ENCODE measurements around the gene MYOM1. TPM values are rescaled to one million over a fixed set of nuclear protein-coding genes. Genes with fewer than 3 reads are reported as not detected.
A peak's percentile ranks its signal among the peaks of the same experiment; 100 is the strongest.

Gene MYOM1
- total RNA-seq, 4 donors from 2014 or later, result 1.3 to 29.7 (median 3.1) TPM

GRCh38 chr18:3138274-3138975, 81.3 kb downstream of the MYOM1 start:
- no peaks in the 10 kb centered on the region for H3K27me3 ChIP-seq
- H3K9me3 ChIP-seq, result peaks cover 0 to 6% (median 0%) of the 10 kb centered on the region in 4 donors
- H3K36me3 ChIP-seq, result no peaks in the 10 kb centered on the region
- H3K4me1 ChIP-seq, result peaks cover 0 to 4% (median 0%) of the 10 kb centered on the region in 4 donors
- TF ChIP-seq, protein P1, sequence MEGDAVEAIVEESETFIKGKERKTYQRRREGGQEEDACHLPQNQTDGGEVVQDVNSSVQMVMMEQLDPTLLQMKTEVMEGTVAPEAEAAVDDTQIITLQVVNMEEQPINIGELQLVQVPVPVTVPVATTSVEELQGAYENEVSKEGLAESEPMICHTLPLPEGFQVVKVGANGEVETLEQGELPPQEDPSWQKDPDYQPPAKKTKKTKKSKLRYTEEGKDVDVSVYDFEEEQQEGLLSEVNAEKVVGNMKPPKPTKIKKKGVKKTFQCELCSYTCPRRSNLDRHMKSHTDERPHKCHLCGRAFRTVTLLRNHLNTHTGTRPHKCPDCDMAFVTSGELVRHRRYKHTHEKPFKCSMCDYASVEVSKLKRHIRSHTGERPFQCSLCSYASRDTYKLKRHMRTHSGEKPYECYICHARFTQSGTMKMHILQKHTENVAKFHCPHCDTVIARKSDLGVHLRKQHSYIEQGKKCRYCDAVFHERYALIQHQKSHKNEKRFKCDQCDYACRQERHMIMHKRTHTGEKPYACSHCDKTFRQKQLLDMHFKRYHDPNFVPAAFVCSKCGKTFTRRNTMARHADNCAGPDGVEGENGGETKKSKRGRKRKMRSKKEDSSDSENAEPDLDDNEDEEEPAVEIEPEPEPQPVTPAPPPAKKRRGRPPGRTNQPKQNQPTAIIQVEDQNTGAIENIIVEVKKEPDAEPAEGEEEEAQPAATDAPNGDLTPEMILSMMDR (IDR thresholded peaks at IDR 0.05), result no peak
- TF ChIP-seq POLR2A (IDR thresholded peaks at IDR 0.05), result no peak
- H3K27ac ChIP-seq, result no peak overlapping the region
- DNase-seq, result no peak
- H3K4me3 ChIP-seq, result no peak overlapping the region

DNA sequence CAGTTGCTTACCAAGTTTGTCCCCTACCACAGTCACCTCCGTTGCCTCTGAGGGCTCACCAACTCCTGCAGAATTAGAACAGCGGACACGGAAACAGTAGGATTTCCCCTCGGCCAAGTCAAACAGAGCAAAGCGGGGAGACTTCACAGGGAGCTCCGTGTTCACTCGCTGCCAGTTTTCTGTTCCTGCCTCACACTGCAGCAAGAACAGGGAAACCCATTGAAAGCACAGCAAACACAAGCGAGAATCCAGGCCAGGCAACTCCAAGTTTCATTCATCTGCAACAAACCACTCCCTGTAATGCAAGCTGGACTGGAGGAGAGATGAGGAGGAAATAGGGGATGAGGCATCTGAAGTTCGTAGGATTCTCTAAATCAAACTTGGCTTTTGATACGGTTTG, 84.2 kb downstream of the MYOM1 start:
- Histone ChIP-seq H3K36me3 (no peaks in the 10 kb centered on the region), H3K4me3 (no peak overlapping the region), H3K4me1 (peaks cover 0 to 4% (median 0%) of the 10 kb centered on the region in 4 donors), H3K27me3 (no peaks in the 10 kb centered on the region), H3K27ac (no peak overlapping the region), H3K9me3 (no peaks in the 10 kb centered on the region)
- DNase-seq, result no peak
- no peak for TF ChIP-seq POLR2A (IDR thresholded peaks at IDR 0.05)
- TF ChIP-seq, protein P1 (IDR thresholded peaks at IDR 0.05), result no peak

DNA sequence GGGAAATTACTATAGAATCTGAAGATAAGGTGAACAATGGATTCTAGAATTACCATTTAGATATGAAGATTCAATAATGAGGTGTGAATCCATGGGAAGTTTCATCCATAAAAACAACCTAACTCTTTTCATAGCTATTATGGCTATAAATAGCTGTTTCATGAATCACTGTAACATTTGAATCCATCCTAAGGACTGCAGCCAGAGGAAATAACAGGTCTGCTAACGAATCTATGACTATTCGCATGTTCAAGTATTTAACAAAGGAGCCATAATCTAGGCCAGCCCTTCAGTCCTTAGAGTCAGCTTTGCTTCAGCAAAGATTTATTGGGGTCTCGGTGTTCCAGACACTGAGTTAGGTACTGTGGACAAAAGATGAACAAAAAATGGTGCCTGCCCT, 87.1 kb downstream of the MYOM1 start:
- no peak overlapping the region for H3K27ac ChIP-seq
- no peaks in the 10 kb centered on the region for H3K27me3 ChIP-seq
- H3K36me3 ChIP-seq, result no peaks in the 10 kb centered on the region
- no peak for DNase-seq
- H3K9me3 ChIP-seq, result no peaks in the 10 kb centered on the region
- H3K4me1 ChIP-seq, result peaks cover 0 to 6% (median 0%) of the 10 kb centered on the region in 4 donors
- no peak for TF ChIP-seq POLR2A (IDR thresholded peaks at IDR 0.05)
- TF ChIP-seq, protein P1 (IDR thresholded peaks at IDR 0.05), result no peak
- H3K4me3 ChIP-seq, result no peak overlapping the region

GRCh38 chr18:3130344-3130743, 89.4 kb downstream of the MYOM1 start:
- Histone ChIP-seq H3K36me3 (no peaks in the 10 kb centered on the region), H3K9me3 (no peaks in the 10 kb centered on the region), H3K27ac (no peak overlapping the region), H3K27me3 (no peaks in the 10 kb centered on the region), H3K4me1 (peaks cover 0 to 6% (median 0%) of the 10 kb centered on the region in 4 donors), H3K4me3 (no peak overlapping the region)
- no peak for TF ChIP-seq POLR2A (IDR thresholded peaks at IDR 0.05)
- TF ChIP-seq, protein P1 (IDR thresholded peaks at IDR 0.05), result no peak
- peak in 1 of 3 donors; percentile 59 for DNase-seq

DNA sequence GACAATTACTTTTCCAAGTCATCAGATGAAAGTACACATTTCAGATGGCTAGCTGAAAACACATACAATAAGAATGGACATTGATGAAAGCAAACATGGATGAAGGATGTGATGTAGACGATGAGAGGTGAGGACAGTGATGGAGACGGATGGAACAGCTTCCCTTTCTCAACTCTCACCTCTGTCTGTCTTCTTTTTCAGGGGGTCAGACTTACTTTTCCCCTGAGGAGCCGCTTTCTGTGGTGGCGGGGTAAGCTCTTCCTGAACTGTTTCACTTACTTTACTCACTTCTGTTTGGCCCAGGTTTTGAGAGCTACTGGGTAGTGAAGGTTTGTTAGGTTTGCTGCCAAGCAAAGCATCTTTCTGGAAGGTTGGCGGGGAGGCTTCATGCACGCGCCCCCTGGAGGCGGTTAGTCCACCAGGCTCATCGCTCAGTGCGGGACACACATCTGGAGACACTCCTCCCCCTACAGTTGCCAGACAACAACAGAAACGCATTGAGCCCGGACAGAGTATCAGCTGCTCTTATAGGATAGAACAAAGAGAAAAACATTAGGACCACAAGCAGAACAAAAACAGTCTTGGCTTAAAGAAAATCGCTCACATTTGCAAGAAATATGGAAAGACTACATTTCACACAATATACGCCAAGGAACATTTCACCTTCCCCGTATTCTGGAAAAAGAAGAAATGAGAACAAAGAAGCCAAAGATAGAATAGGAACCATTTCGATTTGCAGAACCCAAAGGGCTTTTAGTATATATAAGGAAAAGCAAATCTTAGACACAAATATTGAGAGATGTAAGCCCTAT, 90.5 kb downstream of the MYOM1 start:
- H3K27ac ChIP-seq, result no peak overlapping the region
- peaks cover 0 to 6% (median 0%) of the 10 kb centered on the region in 4 donors for H3K4me1 ChIP-seq
- no peak overlapping the region for H3K4me3 ChIP-seq
- peak; percentile 81 to 93 (median 83) for DNase-seq
- no peaks in the 10 kb centered on the region for H3K27me3 ChIP-seq
- H3K36me3 ChIP-seq, result no peaks in the 10 kb centered on the region
- H3K9me3 ChIP-seq, result no peaks in the 10 kb centered on the region
- TF ChIP-seq POLR2A (IDR thresholded peaks at IDR 0.05), result no peak
- TF ChIP-seq, protein P1 (IDR thresholded peaks at IDR 0.05), result peak; percentile 49 to 83 (median 75)

Measured in Peyer's patch (tissue), 4 donors.